Fibroblast of mammary gland (primary cell): ENCODE results near the gene HAP1.
"Not testable (repeated sequence)": the region's sequence is repeated elsewhere in the genome, so short reads cannot be mapped to it uniquely, and the experiment has no call there.

Experiments used
- DNase-seq: peaks from one replicate; pipeline ENCODE4 v3.0.0-alpha.2; 2010; ENCODE audit warnings: low read depth
- H3K4me3 ChIP-seq: 2 replicates; pipeline ENCODE4 v1.5.1; 2011; ENCODE audit warnings: low read depth, mild to moderate bottlenecking, low read length, moderate library complexity; ENCODE audit not compliant: control insufficient read depth
- TF ChIP-seq, protein P1 (sequence below): conservative IDR thresholded peaks from 2 replicates; pipeline ENCODE4 v1.5.1; 2011; ENCODE audit warnings: low read depth, low read length, inconsistent platforms; ENCODE audit not compliant: control insufficient read depth, insufficient read depth

HAP1 gene, protein sequence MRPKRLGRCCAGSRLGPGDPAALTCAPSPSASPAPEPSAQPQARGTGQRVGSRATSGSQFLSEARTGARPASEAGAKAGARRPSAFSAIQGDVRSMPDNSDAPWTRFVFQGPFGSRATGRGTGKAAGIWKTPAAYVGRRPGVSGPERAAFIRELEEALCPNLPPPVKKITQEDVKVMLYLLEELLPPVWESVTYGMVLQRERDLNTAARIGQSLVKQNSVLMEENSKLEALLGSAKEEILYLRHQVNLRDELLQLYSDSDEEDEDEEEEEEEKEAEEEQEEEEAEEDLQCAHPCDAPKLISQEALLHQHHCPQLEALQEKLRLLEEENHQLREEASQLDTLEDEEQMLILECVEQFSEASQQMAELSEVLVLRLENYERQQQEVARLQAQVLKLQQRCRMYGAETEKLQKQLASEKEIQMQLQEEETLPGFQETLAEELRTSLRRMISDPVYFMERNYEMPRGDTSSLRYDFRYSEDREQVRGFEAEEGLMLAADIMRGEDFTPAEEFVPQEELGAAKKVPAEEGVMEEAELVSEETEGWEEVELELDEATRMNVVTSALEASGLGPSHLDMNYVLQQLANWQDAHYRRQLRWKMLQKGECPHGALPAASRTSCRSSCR

DNA sequence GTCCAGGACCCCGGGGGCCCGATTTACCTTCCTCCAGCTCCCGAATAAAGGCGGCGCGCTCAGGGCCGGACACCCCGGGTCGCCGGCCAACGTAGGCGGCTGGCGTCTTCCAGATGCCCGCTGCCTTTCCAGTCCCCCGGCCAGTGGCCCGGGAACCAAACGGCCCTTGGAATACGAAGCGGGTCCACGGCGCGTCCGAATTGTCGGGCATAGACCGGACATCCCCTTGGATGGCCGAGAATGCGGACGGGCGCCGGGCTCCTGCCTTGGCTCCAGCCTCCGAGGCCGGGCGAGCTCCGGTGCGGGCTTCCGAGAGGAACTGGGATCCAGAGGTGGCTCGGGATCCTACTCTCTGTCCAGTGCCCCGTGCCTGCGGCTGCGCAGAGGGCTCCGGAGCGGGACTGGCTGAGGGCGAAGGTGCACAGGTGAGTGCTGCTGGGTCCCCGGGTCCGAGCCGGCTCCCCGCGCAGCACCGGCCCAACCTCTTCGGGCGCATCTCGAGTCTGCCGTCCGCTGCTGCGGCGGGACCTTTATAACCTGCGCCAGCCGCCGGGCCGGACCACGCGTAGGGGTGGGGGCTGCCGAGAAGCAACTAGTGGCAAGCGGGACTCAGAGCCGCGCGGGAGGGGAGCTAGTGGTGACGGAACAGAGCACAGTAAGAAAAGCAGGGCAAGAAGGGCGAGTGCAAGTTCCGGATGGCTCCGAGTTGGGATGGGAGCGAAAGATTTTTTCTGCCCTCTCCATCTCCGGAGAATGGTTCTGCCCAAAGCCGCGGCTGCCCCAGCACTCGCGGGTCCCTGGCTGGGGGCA is at the start of gene HAP1:
Gene HAP1, minus strand, starts transcription at position 505 of the 810 bp plus-strand sequence. Its CDS starts 9 bp downstream, at position 496.
- no peak for DNase-seq
- TF ChIP-seq, protein P1, sequence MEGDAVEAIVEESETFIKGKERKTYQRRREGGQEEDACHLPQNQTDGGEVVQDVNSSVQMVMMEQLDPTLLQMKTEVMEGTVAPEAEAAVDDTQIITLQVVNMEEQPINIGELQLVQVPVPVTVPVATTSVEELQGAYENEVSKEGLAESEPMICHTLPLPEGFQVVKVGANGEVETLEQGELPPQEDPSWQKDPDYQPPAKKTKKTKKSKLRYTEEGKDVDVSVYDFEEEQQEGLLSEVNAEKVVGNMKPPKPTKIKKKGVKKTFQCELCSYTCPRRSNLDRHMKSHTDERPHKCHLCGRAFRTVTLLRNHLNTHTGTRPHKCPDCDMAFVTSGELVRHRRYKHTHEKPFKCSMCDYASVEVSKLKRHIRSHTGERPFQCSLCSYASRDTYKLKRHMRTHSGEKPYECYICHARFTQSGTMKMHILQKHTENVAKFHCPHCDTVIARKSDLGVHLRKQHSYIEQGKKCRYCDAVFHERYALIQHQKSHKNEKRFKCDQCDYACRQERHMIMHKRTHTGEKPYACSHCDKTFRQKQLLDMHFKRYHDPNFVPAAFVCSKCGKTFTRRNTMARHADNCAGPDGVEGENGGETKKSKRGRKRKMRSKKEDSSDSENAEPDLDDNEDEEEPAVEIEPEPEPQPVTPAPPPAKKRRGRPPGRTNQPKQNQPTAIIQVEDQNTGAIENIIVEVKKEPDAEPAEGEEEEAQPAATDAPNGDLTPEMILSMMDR, result no peak
- H3K4me3 ChIP-seq, result no peak within 1 kb of the TSS

DNA sequence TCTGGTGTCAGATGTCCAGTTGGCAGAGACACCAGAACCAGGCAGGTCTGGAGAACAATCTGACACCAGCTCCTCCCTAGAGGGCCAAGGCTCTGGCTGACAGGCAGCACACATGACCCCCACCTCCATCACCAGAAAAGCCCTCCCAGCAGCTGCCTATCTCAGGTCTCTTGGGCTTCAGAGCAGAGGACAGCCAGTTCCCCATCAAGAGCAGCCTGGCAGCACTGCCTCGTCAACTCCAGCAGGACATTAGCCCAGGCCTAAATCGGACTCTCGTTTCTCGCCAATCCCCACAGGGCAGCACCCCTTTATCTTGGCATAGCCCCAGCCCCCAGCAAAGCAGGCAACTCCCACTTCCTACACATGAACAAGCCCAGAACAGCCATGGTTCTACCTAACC is 47.7 kb upstream of the HAP1 start:
- no peak for DNase-seq
- TF ChIP-seq, protein P1, result no peak
- H3K4me3 ChIP-seq, result no peak overlapping the region

DNA sequence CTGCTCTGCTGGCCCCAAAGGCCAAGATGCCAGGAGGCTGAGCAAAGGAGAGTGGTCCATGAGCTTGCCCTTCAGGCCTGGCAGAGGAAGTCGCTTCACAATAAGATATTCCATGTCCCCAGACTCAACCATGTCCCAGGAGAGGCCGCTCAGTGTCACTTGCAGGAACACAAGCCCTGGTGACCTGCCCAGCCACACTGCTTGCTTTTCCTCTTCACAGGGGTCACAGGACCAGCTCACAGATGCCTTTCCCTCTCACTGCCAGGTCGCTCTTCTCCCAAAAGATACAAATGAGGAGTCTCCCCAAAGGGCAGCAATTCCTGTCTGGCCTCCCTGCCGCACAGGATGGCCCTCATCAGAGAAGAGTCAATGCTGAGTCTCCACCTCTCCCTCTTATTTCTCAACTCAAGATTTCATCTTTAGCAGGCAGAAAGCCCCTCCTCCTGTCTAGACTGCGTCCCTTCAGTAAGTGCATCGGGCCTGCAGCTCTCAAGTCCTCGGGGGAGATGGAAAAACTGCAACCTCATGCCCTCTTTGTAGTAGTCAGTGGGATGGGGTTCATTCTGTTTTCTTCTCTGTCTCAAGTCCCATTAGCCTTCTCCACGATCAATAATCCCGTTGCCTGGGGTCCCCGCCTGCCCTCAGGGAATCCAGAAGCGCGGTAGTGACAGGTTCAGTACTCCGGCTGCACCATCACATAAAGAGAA is 47.1 kb upstream of the HAP1 start:
- H3K4me3 ChIP-seq, result no peak overlapping the region
- DNase-seq, result no peak
- TF ChIP-seq, protein P1, result no peak

- TF ChIP-seq, protein P1, result no peak
- H3K4me3 ChIP-seq, result no peak overlapping the region
- no peak for DNase-seq
Measured at GRCh38 chr17:41779954-41780353, 45.5 kb upstream of the HAP1 start.

- TF ChIP-seq, protein P1, result no peak
- peak; percentile 96 for DNase-seq
- no peak overlapping the region for H3K4me3 ChIP-seq
Measured at GRCh38 chr17:41777574-41778188, 43.2 kb upstream of the HAP1 start.

GRCh38 chr17:41777157-41777573 is 42.7 kb upstream of the HAP1 start:
- TF ChIP-seq, protein P1, result peak; percentile 25
- H3K4me3 ChIP-seq, result no peak overlapping the region
- DNase-seq, result peak; percentile 47

GRCh38 chr17:41776262-41776900 is 41.9 kb upstream of the HAP1 start:
- DNase-seq, result not testable (repeated sequence)

More at GRCh38 chr17:41776262-41776900, 41.9 kb upstream of the HAP1 start:
- H3K4me3 ChIP-seq, result not testable (repeated sequence)
